OCI-LY1 (cell line): Measurements from ENCODE around the gene RGS19.

Source experiments
- CTCF ChIP-seq: fragments of 200-600 bp; sonication (generic), shearing (Covaris generic); IDR thresholded peaks from 2 replicates; pipeline ENCODE4 v1.5.1; 2017; ENCODE audit warnings: mild to moderate bottlenecking, antibody characterized with exemption, low read length, moderate library complexity, mixed read lengths
- EZH2 ChIP-seq: fragments of 200-600 bp; sonication (generic), shearing (Covaris generic); IDR thresholded peaks from 2 replicates; pipeline ENCODE4 v1.8.0; 2017; ENCODE audit warnings: borderline replicate concordance, mixed run types, mild to moderate bottlenecking, antibody characterized with exemption, low read length, moderate library complexity, mixed read lengths

DNA sequence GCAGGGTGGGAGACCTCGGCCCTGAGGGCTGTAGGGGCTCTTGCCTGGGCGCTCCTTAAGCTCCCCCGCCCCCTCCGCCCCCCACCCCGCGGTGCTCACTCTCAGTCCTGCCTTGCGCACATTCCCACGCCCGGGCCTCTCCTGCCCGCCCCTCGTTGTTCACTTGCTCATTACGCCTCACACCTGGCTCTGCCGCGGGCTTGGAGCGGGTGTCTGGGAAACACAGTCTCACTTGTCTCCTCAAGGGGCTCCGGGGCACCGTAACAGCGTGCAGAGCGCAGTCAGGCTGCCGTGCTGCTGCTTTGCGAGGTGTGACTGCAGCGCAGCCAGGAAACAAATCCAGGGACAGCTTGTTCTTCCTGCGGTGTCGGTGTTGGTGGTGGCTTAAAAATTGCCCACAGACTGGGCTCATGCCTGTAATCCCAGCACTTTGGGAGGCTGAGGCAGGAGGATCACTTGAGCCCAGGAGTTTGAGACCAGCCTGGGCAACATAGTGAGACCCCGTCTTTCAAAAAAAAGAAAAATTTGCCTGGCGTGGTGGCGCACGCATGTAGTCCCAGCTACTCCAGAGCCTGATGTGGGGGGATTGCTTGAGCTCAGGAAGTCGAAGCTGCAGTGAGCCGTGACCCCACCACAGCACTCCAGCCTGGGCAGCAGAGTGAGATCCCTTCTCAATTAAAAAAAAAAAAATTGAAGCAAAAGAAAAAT, 23.5 kb upstream of the RGS19 start:
- TF ChIP-seq CTCF (no peak), EZH2 (no peak)
